ENCODE results near the gene LIN52.

- TF ChIP-seq CTCF (IDR thresholded peaks at IDR 0.05; ENCODE audit: low read depth, low read length, missing input control) (no peak), GABPA (IDR thresholded peaks at IDR 0.05 in 1 of 2, conservative IDR thresholded peaks at IDR 0.05 in 1 of 2) (no peak), RXRA (IDR thresholded peaks at IDR 0.05) (no peak), YY1 (IDR thresholded peaks at IDR 0.05) (no peak), ATF3 (IDR thresholded peaks at IDR 0.05) (no peak), MAX (IDR thresholded peaks at IDR 0.05) (no peak), FOXA1 (IDR thresholded peaks at IDR 0.05) (no peak), REST (IDR thresholded peaks at IDR 0.05) (no peak), JUND (IDR thresholded peaks at IDR 0.05) (no peak), RAD21 (IDR thresholded peaks at IDR 0.05) (no peak), SP1 (IDR thresholded peaks at IDR 0.05) (no peak)
Observed at GRCh38 chr14:74109369-74109768, 24.6 kb downstream of the LIN52 start.

Data from liver (tissue), 3 donors.